Colonic mucosa (tissue), 4 donors: ENCODE results near the gene DHRS4. TPM values are rescaled to one million over a fixed set of nuclear protein-coding genes. Genes with fewer than 3 reads are reported as not detected.
"Not testable (repeated sequence)": the region's sequence is repeated elsewhere in the genome, so short reads cannot be mapped to it uniquely, and the experiment has no call there.

Experiments used
- DNase-seq: peaks from one replicate; pipeline ENCODE4 v3.0.0-alpha.2; 2020
- H3K27ac ChIP-seq: fragments of 200-600 bp; one replicate; pipeline ENCODE4 v1.8.0; 2021
- H3K27me3 ChIP-seq: fragments of 200-600 bp; one replicate; pipeline ENCODE4 v1.8.0; 2021
- H3K36me3 ChIP-seq: fragments of 200-600 bp; one replicate; pipeline ENCODE4 v1.8.0; 2021
- H3K4me1 ChIP-seq: fragments of 200-600 bp; one replicate; pipeline ENCODE4 v1.8.0; 2021; ENCODE audit warnings: mild to moderate bottlenecking
- H3K4me3 ChIP-seq: fragments of 200-600 bp; one replicate; pipeline ENCODE4 v1.8.0; 2021
- H3K9ac ChIP-seq, 2 donors: one replicate each; pipeline ENCODE4 v1.7.0; 2013; ENCODE audit warnings: control low read depth in 2 of 2, low read depth in 2 of 2, low read length in 2 of 2
- H3K9me3 ChIP-seq: fragments of 200-600 bp; one replicate; pipeline ENCODE4 v1.8.0; 2021
- CTCF ChIP-seq: fragments of 200-600 bp; IDR thresholded peaks from one replicate; pipeline ENCODE4 v1.8.0; 2022; ENCODE audit warnings: antibody characterized with exemption, mild to moderate bottlenecking
- intact Hi-C: fragments of 100-400 bp; cut with DNase I; formaldehyde crosslinking; loops from one replicate; pipeline ENCODE4 v1.14.1; 2022
- total RNA-seq, 2 donors: library from RNA; stranded (reverse); fragmentation: NEBNext Ultra II Directional in 1 of 2; extraction: Animal tissue kit (Norgen Biotek cat#: 25700) in 1 of 2; gene quantifications; one replicate each; pipeline ENCODE4 v1.2.1, GENCODE V29; 2021
- donor health status: healthy.
- donor health status: DM: no; HTN: no; CAD: no.
- donor health status: DM: no; HTN: no; CAD: no.

Gene DHRS4
- total RNA-seq, 2 donors from 2014 or later: 34.0 to 74.4 TPM

GRCh38 chr14:23999640-24000039, 46.1 kb downstream of the DHRS4 start:
- DNase-seq, H3K27ac ChIP-seq, H3K9me3 ChIP-seq, H3K4me3 ChIP-seq, H3K4me1 ChIP-seq, H3K9ac ChIP-seq, H3K27me3 ChIP-seq, H3K36me3 ChIP-seq, intact Hi-C loops: not testable (repeated sequence)

- H3K27ac ChIP-seq, H3K27me3 ChIP-seq, H3K4me1 ChIP-seq, H3K9me3 ChIP-seq, H3K36me3 ChIP-seq, H3K9ac ChIP-seq, H3K4me3 ChIP-seq, intact Hi-C loops, DNase-seq: not testable (repeated sequence)
These were observed 47.5 kb downstream of the DHRS4 start for GRCh38 chr14:24001078-24001477.

GRCh38 chr14:24001679-24002078, 48.1 kb downstream of the DHRS4 start:
- H3K4me1 ChIP-seq, intact Hi-C loops, H3K36me3 ChIP-seq, H3K9me3 ChIP-seq, DNase-seq, H3K27me3 ChIP-seq, H3K4me3 ChIP-seq, H3K9ac ChIP-seq, H3K27ac ChIP-seq: not testable (repeated sequence)

DNA sequence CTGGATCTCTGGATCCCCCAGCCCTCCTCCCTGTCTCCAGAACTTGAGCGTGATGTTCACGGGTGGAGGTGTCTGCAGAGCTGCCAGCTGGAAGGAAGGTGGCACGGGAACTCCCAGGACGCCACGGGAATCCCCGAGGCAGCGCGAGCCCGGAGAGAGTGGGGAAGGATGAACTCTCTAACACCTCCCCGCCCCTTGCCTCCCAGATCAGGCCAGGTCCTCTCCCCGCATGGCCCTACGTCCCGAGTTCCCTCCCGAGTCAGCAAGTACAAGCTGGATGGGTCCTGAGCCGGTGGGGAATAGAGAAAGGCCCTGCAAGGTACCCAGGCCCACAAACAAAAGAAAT, 52.9 kb downstream of the DHRS4 start:
- not testable (repeated sequence) for H3K27ac ChIP-seq

GRCh38 chr14:24006817-24007652, 53.5 kb downstream of the DHRS4 start:
- H3K9me3 ChIP-seq, H3K27ac ChIP-seq, intact Hi-C loops, H3K27me3 ChIP-seq, H3K9ac ChIP-seq, H3K36me3 ChIP-seq, H3K4me1 ChIP-seq: not testable (repeated sequence)
- peak overlapping the region; percentile 45 for H3K4me3 ChIP-seq
- peak; percentile 62 for DNase-seq

More for the DNA sequence above, 52.9 kb downstream of the DHRS4 start:
- H3K9me3 ChIP-seq, H3K36me3 ChIP-seq, intact Hi-C loops, H3K27me3 ChIP-seq, DNase-seq, H3K9ac ChIP-seq, H3K4me1 ChIP-seq: not testable (repeated sequence)
- H3K4me3 ChIP-seq: peak overlapping the region; percentile 45

DNA sequence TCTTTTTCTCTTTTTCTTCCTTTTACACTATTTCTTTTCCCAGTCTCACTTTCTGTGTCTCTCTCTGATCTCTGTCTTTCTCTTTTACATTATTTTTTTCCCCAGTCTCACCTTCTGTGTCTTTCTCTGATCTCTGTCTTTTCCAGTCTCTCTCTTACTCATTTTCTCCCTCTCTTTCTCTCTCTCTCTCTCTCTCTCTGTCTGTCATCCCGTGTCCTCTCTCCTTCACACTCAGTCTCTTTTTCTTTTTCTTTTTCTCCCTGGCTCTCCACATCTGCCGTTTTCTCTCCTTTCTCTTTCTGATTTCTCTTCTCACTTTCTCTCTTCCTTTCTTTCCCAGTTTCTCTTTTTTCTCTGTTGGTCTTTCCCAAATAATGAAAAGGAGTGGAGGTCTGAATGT, 57.5 kb downstream of the DHRS4 start:
- no peak for DNase-seq
- H3K27me3 ChIP-seq: no peaks in the 10 kb centered on the region
- H3K4me3 ChIP-seq: no peak overlapping the region
- no peaks in the 10 kb centered on the region for H3K36me3 ChIP-seq
- H3K4me1 ChIP-seq: no peaks in the 10 kb centered on the region
- no peaks in the 10 kb centered on the region for H3K9me3 ChIP-seq
- H3K27ac ChIP-seq: no peak overlapping the region
- intact Hi-C loops: loop anchor here (5.0 kb wide), 1 partner anchor 96 kb away; no protein-coding TSS in a partner anchor
- no peak overlapping the region for H3K9ac ChIP-seq
- TF ChIP-seq CTCF: no peak

GRCh38 chr14:24012726-24013273, 59.2 kb downstream of the DHRS4 start:
- DNase-seq, H3K9me3 ChIP-seq, H3K36me3 ChIP-seq, H3K9ac ChIP-seq, H3K4me1 ChIP-seq, H3K4me3 ChIP-seq, H3K27ac ChIP-seq, H3K27me3 ChIP-seq: not testable (repeated sequence)
- intact Hi-C loops: loop anchor here (5.0 kb wide), 1 partner anchor 95 kb away; no protein-coding TSS in a partner anchor

- Histone ChIP-seq H3K4me1 (no peaks in the 10 kb centered on the region), H3K27me3 (no peaks in the 10 kb centered on the region), H3K4me3 (no peak overlapping the region), H3K27ac (no peak overlapping the region), H3K36me3 (no peaks in the 10 kb centered on the region), H3K9me3 (no peaks in the 10 kb centered on the region), H3K9ac (no peak overlapping the region)
- intact Hi-C loops: loop anchor here (5.0 kb wide), 1 partner anchor 93 kb away; no protein-coding TSS in a partner anchor
- DNase-seq: peak; percentile 73
- TF ChIP-seq CTCF: peak; percentile 90
These were observed 60.3 kb downstream of the DHRS4 start for GRCh38 chr14:24013654-24014514.

- H3K27me3 ChIP-seq, H3K36me3 ChIP-seq, intact Hi-C loops, H3K4me3 ChIP-seq, DNase-seq, H3K9ac ChIP-seq, H3K4me1 ChIP-seq, H3K27ac ChIP-seq, H3K9me3 ChIP-seq: not testable (repeated sequence)
These were observed 62.2 kb downstream of the DHRS4 start for GRCh38 chr14:24015745-24016144.
